Prostate gland (tissue), 2 donors: ENCODE data around the gene RNU1-3. TPM values are rescaled to one million over a fixed set of nuclear protein-coding genes. Genes with fewer than 3 reads are reported as not detected.
A peak's percentile ranks its signal among the peaks of the same experiment; 100 is the strongest.
"Not testable (repeated sequence)": the region's sequence is repeated elsewhere in the genome, so short reads cannot be mapped to it uniquely, and the experiment has no call there.

Source experiments
- DNase-seq: peaks from one replicate; pipeline ENCODE4 v3.0.0-alpha.2; 2019; ENCODE audit warnings: low spot score
- H3K27ac ChIP-seq, 2 donors: fragments of 200-600 bp; sonication (generic); 2 replicates each; pipeline ENCODE4 v1.5.1; 2017 to 2019
- H3K27me3 ChIP-seq: fragments of 200-600 bp; sonication (generic); replicated peaks from 2 replicates; pipeline ENCODE4 v1.5.1; 2019; ENCODE audit not compliant: insufficient read depth
- H3K36me3 ChIP-seq, 2 donors: fragments of 200-600 bp; sonication (generic); 1 replicate in 1 of 2; 2 replicates in 1 of 2; pipeline versions ENCODE4 v1.5.1 to v1.8.1; 2017 to 2019
- H3K4me1 ChIP-seq: fragments of 200-600 bp; sonication (generic); replicated peaks from 2 replicates; pipeline ENCODE4 v1.5.1; 2019
- H3K4me3 ChIP-seq, 2 donors: fragments of 200-600 bp; sonication (generic); 2 replicates each; pipeline ENCODE4 v1.5.1; 2017 to 2019
- H3K9me3 ChIP-seq: fragments of 200-600 bp; sonication (generic); 2 replicates; pipeline ENCODE4 v1.5.1; 2017
- POLR2A ChIP-seq: fragments of 450-650 bp; IDR thresholded peaks from one replicate; pipeline ENCODE4 v1.6.1; 2016; ENCODE audit warnings: antibody characterized with exemption, mild to moderate bottlenecking
- WGBS: methylation state at CpG from one replicate; pipeline ENCODE4 v1.1.5; 2018; 5-methylcytosine and 5-hydroxymethylcytosine counted together
- intact Hi-C: fragments of 100-400 bp; cut with DNase I; formaldehyde crosslinking; loops from one replicate; pipeline ENCODE4 v1.14.2; 2022
- total RNA-seq, 2 donors: library from RNA; depleted of rRNA; stranded (reverse); fragments of >200 nt; gene quantifications; one replicate each; pipeline ENCODE4 v1.1.0, GENCODE V29; 2016

The RNU1-3 gene
- total RNA-seq, 2 donors from 2014 or later, result under 0.01 TPM

DNA sequence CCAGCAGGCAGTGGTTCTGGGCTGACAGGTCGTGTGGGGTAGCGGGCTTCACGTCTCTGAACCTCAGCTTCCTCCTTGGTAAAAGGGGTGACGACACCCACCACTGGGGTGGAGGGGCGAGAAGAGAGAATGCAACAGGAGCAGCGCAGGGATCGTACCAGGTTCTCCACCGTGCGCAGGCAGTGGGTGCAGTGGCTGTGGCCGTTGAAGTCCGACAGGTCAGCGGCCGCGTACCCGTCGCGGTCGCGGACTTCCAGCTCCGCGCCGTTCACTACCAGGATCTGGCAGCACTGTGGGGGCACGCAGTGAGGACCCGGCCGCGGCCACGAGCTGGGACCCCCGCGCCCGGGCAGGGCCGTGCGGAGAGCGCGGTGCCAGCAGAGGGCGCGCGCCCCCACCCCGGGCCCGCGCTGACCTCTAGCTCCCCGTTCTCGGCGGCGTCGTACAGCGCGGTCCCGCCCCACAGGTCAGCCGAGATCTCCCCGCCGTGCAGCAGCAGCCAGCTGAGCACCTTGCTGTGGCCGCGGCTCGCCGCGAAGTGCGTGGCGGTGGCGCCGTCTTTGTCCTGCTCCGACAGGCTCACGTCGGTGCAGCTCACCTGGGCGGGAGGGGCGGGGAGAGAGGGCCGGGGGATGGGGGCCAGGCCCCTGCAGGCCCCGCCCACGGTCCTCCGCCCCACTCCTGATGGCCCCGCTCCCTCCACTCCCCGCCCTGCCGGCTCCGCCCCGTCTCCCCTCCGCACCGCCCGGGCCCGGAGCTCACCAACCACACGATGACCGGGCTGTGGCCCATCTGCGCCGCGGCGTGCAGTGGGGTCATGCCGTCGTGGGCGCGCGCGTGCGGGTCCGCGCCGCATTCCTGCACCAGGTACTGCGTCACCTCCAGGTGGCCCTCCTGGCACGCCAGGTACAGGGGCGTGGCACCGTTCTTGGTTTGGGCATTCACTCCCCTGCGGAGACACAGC lies 40.7 kb upstream of the RNU1-3 start:
- H3K9me3 ChIP-seq, H3K4me1 ChIP-seq, H3K27me3 ChIP-seq, intact Hi-C loops, H3K27ac ChIP-seq, H3K36me3 ChIP-seq, DNase-seq: not testable (repeated sequence)
- WGBS, result 2% methylated on average over 48 of the region's 99 CpGs
- peak overlapping the region; percentile 18 to 24 for H3K4me3 ChIP-seq
- peak; percentile 20 for TF ChIP-seq POLR2A

DNA sequence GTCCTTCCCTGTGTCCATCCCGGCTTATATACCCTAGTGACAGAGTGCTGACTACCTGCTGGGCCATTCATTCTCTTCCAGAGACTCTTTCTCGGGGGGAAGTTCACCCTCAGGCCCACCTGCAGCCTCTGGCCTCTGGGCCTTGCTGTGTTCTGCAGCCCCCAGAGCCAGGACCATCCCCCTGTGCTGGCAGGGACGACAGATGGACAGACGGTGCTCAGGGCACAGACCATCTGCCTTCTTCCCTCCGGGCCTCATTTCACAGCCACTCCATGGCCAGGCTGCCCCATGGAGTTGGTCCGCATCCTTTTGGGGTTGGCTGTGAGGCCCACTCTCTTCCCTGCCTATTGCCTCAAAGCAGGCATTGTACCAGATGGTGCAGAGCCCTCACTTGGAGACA lies 39.6 kb upstream of the RNU1-3 start:
- H3K27ac ChIP-seq, H3K27me3 ChIP-seq, intact Hi-C loops, H3K4me1 ChIP-seq, H3K4me3 ChIP-seq, H3K36me3 ChIP-seq, H3K9me3 ChIP-seq, DNase-seq: not testable (repeated sequence)
- 85% methylated on average over 5 of the region's 6 CpGs for WGBS

GRCh38 chr1:16704502-16705100 lies 37.9 kb upstream of the RNU1-3 start:
- H3K27me3 ChIP-seq, H3K4me3 ChIP-seq, DNase-seq, H3K27ac ChIP-seq, intact Hi-C loops, H3K9me3 ChIP-seq, H3K4me1 ChIP-seq, H3K36me3 ChIP-seq: not testable (repeated sequence)
- WGBS, result no CpG with 5 or more reads among the region's 16 CpGs

DNA sequence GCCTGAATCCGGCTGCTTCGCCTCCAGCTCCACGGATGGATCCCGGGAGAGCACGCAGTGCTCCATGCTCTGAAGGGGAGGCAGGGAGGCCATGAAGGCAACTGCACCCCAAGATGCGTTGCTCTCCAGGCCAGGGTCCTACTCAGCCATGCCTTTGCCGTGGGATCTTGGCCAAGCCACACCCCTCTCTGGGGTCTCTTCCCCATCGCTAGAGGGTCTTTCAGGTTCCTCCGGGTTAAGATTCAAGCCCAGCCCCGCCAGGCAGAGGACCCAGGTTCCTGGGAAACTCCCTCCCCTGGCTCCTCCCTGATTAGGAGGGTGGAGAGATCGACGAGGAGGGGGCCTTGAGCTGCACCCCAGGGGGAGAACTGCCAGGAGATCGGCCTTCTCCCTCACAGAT lies 37.3 kb upstream of the RNU1-3 start:
- 67% methylated on average over 9 of the region's 13 CpGs for WGBS
- H3K27me3 ChIP-seq, H3K9me3 ChIP-seq, H3K36me3 ChIP-seq, DNase-seq, H3K4me1 ChIP-seq, H3K4me3 ChIP-seq, H3K27ac ChIP-seq, intact Hi-C loops: not testable (repeated sequence)

- intact Hi-C loops, result not testable (repeated sequence)
Measured at GRCh38 chr1:16703602-16704001, 36.9 kb upstream of the RNU1-3 start.

GRCh38 chr1:16703141-16703540 lies 36.4 kb upstream of the RNU1-3 start:
- 8% methylated on average over 1 of the region's 7 CpGs for WGBS
- not testable (repeated sequence) for DNase-seq

More at GRCh38 chr1:16703602-16704001, 36.9 kb upstream of the RNU1-3 start:
- no CpG with 5 or more reads among the region's 5 CpGs for WGBS
- not testable (repeated sequence) for H3K9me3 ChIP-seq, H3K36me3 ChIP-seq, H3K27ac ChIP-seq, H3K4me1 ChIP-seq, H3K4me3 ChIP-seq, DNase-seq, H3K27me3 ChIP-seq

DNA sequence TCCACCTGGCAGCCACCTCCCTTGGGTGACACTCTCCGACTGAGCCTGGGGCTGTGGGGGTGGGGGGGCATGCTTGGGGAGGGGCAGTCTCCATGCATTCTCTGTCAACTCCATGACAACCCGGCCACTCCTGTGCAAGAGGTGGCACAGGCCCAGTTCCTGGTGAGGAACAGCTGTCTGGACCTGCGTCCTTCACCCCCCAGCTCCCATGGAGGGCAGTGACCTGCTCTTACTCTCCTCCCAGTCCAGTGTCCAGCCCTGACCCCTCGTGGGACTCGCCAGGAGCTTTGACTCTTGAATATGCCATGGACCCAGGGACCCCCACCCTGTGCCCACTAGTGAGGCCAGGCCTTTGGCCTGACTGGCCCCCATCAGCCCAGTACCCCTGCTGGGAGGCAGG lies 35.5 kb upstream of the RNU1-3 start:
- no CpG with 5 or more reads among the region's 5 CpGs for WGBS
- H3K9me3 ChIP-seq, H3K27ac ChIP-seq, DNase-seq, H3K36me3 ChIP-seq, H3K4me3 ChIP-seq, H3K4me1 ChIP-seq, intact Hi-C loops, H3K27me3 ChIP-seq: not testable (repeated sequence)

More at GRCh38 chr1:16703141-16703540, 36.4 kb upstream of the RNU1-3 start:
- H3K36me3 ChIP-seq, intact Hi-C loops, H3K4me1 ChIP-seq, H3K27me3 ChIP-seq, H3K27ac ChIP-seq, H3K4me3 ChIP-seq, H3K9me3 ChIP-seq: not testable (repeated sequence)

DNA sequence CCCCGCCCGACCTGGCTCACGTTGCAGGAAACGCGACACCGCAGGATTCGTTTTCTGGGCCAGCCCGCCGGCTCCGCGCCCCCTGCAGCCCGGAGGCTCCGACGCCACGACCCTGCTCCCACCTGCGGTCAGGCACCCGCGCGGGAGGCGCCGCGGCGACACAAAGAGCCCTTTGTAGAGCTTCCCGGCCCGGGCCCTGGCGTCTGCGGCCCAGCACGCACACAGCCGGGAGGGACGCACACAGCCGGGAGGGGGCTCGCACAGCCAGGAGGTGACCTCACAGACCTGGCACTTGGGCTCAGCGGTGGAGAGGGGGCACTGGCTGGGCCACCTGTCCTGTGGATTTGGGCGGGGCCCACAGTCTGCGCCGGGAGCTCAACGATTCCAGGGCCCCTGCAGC lies 34.4 kb upstream of the RNU1-3 start:
- H3K9me3 ChIP-seq, H3K27ac ChIP-seq, H3K36me3 ChIP-seq, H3K4me1 ChIP-seq, H3K4me3 ChIP-seq, H3K27me3 ChIP-seq, DNase-seq, intact Hi-C loops: not testable (repeated sequence)
- no CpG with 5 or more reads among the region's 37 CpGs for whole genome bisulfite sequencing

- DNase-seq, H3K36me3 ChIP-seq, H3K4me3 ChIP-seq, H3K9me3 ChIP-seq, H3K27me3 ChIP-seq, intact Hi-C loops, H3K27ac ChIP-seq, H3K4me1 ChIP-seq: not testable (repeated sequence)
- WGBS, result no CpG with 5 or more reads among the region's 57 CpGs
Measured at GRCh38 chr1:16700138-16700895, 33.6 kb upstream of the RNU1-3 start.

- intact Hi-C loops, H3K36me3 ChIP-seq, H3K9me3 ChIP-seq, DNase-seq, H3K27ac ChIP-seq, H3K4me1 ChIP-seq, H3K27me3 ChIP-seq, H3K4me3 ChIP-seq: not testable (repeated sequence)
- no CpG with 5 or more reads among the region's 52 CpGs for WGBS
Measured at GRCh38 chr1:16699440-16699839, 32.7 kb upstream of the RNU1-3 start.

GRCh38 chr1:16697152-16697551 lies 30.4 kb upstream of the RNU1-3 start:
- DNase-seq, H3K27me3 ChIP-seq, H3K36me3 ChIP-seq, H3K27ac ChIP-seq, H3K4me3 ChIP-seq, H3K4me1 ChIP-seq, intact Hi-C loops, H3K9me3 ChIP-seq: not testable (repeated sequence)
- 67% methylated on average over 4 of the region's 7 CpGs for WGBS

- H3K4me1 ChIP-seq, H3K27ac ChIP-seq, H3K36me3 ChIP-seq, intact Hi-C loops, H3K4me3 ChIP-seq, DNase-seq, H3K27me3 ChIP-seq, H3K9me3 ChIP-seq: not testable (repeated sequence)
- 45% methylated on average over 7 of the region's 33 CpGs for WGBS
Measured at GRCh38 chr1:16696507-16697150, 29.9 kb upstream of the RNU1-3 start.
